Spleen (tissue), 7 donors: ENCODE data around the gene FRS3.

Experiments
- CTCF ChIP-seq, 11 experiments: fragments of 200-600 bp in 7 of 11; fragments of 450-650 bp in 4 of 11; sonication (generic) in 4 of 11; IDR thresholded peaks in 8 of 11; conservative IDR thresholded peaks in 3 of 11; 1 replicate in 7 of 11; 2 replicates in 4 of 11; pipeline versions ENCODE4 v1.4.0 to v1.8.0; 2016 to 2021; ENCODE audit warnings: antibody characterized with exemption in 11 of 11, inconsistent platforms in 4 of 11, mild to moderate bottlenecking in 1 of 11
- POLR2A ChIP-seq, 3 donors: fragments of 450-650 bp; IDR thresholded peaks; one replicate each; pipeline ENCODE4 v1.5.1; 2017; ENCODE audit warnings: antibody characterized with exemption in 3 of 3, mild to moderate bottlenecking in 1 of 3
- POLR2AphosphoS5 ChIP-seq, 3 donors: sonication (generic); formaldehyde crosslinking; IDR thresholded peaks; one replicate each; pipeline ENCODE4 v1.5.1; 2017; ENCODE audit warnings: antibody characterized with exemption in 3 of 3
- donor health status: DM: no; HTN: no; CAD: no; lungs with moderate emphysema.
- donor health status: DM: no; HTN: no; CAD: no.
- donor health status: DM: no; HTN: no; CAD: no.

GRCh38 chr6:41756354-41756753, 23.3 kb downstream of the FRS3 start:
- TF ChIP-seq CTCF (IDR thresholded peaks at IDR 0.05 in 8 of 11, conservative IDR thresholded peaks at IDR 0.05 in 3 of 11) (no peak), POLR2AphosphoS5 (IDR thresholded peaks at IDR 0.05) (no peak), POLR2A (IDR thresholded peaks at IDR 0.05) (no peak)
